Activated T-cell treated with anti-CD3 and anti-CD28 coated beads for 48 hours (primary cell): ENCODE data around the gene TBX2.

ENCODE experiments used
- DNase-seq: peaks from one replicate; pipeline ENCODE4 v3.0.0-alpha.2; 2020; ENCODE audit warnings: low read depth

TBX2 gene

GRCh38 chr17:61402073-61402541 lies 2.5 kb downstream of the TBX2 start:
- DNase-seq: no peak

GRCh38 chr17:61402978-61403800 lies 3.5 kb downstream of the TBX2 start:
- DNase-seq: no peak

- no peak for DNase-seq
These were observed 4.4 kb downstream of the TBX2 start for GRCh38 chr17:61403801-61404662.

GRCh38 chr17:61404663-61404912 lies 4.9 kb downstream of the TBX2 start:
- DNase-seq: no peak

GRCh38 chr17:61404913-61405685 lies 5.5 kb downstream of the TBX2 start:
- DNase-seq: no peak

GRCh38 chr17:61405686-61406536 lies 6.3 kb downstream of the TBX2 start:
- no peak for DNase-seq

- no peak for DNase-seq
These were observed 6.8 kb downstream of the TBX2 start for GRCh38 chr17:61406537-61406845.

GRCh38 chr17:61406971-61407911 lies 7.6 kb downstream of the TBX2 start:
- DNase-seq: no peak

- no peak for DNase-seq
These were observed 8.8 kb downstream of the TBX2 start for GRCh38 chr17:61408151-61409041.

- DNase-seq: peak; percentile 47
These were observed 9.9 kb downstream of the TBX2 start for GRCh38 chr17:61409301-61410112.

- DNase-seq: peak; percentile 70
These were observed 10.7 kb downstream of the TBX2 start for GRCh38 chr17:61410141-61411010.

GRCh38 chr17:61411011-61411260 lies 11.3 kb downstream of the TBX2 start:
- no peak for DNase-seq

- DNase-seq: no peak
These were observed 11.9 kb downstream of the TBX2 start for GRCh38 chr17:61411261-61412142.

GRCh38 chr17:61412143-61412859 lies 12.7 kb downstream of the TBX2 start:
- DNase-seq: peak; percentile 72

- no peak for DNase-seq
These were observed 13.4 kb downstream of the TBX2 start for GRCh38 chr17:61412860-61413660.
